ENCODE results near the gene TLK1.

GRCh38 chr2:170972296-170973224 lies 188.1 kb downstream of the TLK1 start:
- no peak for TF ChIP-seq CTCF (conservative IDR thresholded peaks at IDR 0.05; ENCODE audit: low read depth in 2 of 2)
- TF ChIP-seq EZH2phosphoT487 (IDR thresholded peaks at IDR 0.05; ENCODE audit: unreplicated experiment): no peak
- no peak for TF ChIP-seq EZH2 (IDR thresholded peaks at IDR 0.05; ENCODE audit: low read depth, unreplicated experiment)
- TF ChIP-seq ZNF462 (CRISPR knock-in tag; IDR thresholded peaks at IDR 0.05): no peak
- no peak for TF ChIP-seq STAT1 (IDR thresholded peaks at IDR 0.05; ENCODE audit: unreplicated experiment)
- TF ChIP-seq POLR2AphosphoS5 (IDR thresholded peaks at IDR 0.05; ENCODE audit: low read depth): no peak
- no peak for TF ChIP-seq ZNF331 (CRISPR knock-in tag; IDR thresholded peaks at IDR 0.05; ENCODE audit: low read depth)
- no peak for TF ChIP-seq REST (IDR thresholded peaks at IDR 0.05; ENCODE audit: unreplicated experiment)
